Activated naive CD4-positive, alpha-beta T cell treated with anti-CD3 and anti-CD28 coated beads, Interleukin-2, amount 10 ng/mL, durations not matched to agents 7 days and 5 days (primary cell): ENCODE data around the gene SLC5A4.

Experiments used
- CTCF ChIA-PET: fragments of 350-600 bp; sonication (Branson Sonifier 250); formaldehyde crosslinking; loops from one replicate; lab custom pipeline; 2021; ENCODE audit warnings: antibody characterized with exemption; lab: Charles Lee
- DNase-seq: peaks from one replicate; pipeline ENCODE4 v3.0.0-alpha.2; 2020
- H3K27ac Mint-ChIP-seq: one replicate; pipeline ENCODE4 v1.8.0; 2021; ENCODE audit warnings: mild to moderate bottlenecking, moderate library complexity, mixed read lengths
- H3K27me3 Mint-ChIP-seq: one replicate; pipeline ENCODE4 v1.8.0; 2021; ENCODE audit warnings: mild to moderate bottlenecking, mixed read lengths
- H3K36me3 Mint-ChIP-seq: one replicate; pipeline ENCODE4 v1.8.0; 2021; ENCODE audit warnings: mixed read lengths
- H3K4me1 Mint-ChIP-seq: one replicate; pipeline ENCODE4 v1.8.0; 2021; ENCODE audit warnings: mixed read lengths
- H3K4me3 Mint-ChIP-seq: one replicate; pipeline ENCODE4 v1.8.0; 2021; ENCODE audit warnings: mild to moderate bottlenecking, moderate library complexity, mixed read lengths
- H3K9me3 Mint-ChIP-seq: one replicate; pipeline ENCODE4 v1.8.0; 2021; ENCODE audit warnings: mixed read lengths

SLC5A4 gene

DNA sequence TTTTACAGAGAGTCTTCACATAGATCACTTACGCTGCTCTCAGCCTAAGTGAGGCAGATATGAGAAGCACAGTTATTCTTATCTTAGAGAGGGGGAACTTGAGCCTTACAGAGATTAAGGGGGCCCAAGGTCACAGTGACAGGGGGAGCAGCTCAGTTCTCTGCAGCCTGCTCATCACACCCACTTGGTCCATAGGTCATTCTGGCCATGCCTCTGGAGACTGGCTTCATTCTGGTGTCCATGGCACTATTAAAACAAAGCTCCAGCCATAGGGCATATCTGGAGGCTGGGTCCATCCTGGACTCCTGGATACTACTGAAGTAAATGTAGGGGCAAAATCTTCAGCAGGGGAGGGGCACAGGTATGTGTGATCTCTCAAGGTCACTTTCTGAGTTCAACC, 5.9 kb downstream of the SLC5A4 start:
- Mint-ChIP-seq H3K27me3 (peaks cover 27% of the 10 kb centered on the region), H3K4me3 (no peak overlapping the region), H3K9me3 (no peaks in the 10 kb centered on the region)

DNA sequence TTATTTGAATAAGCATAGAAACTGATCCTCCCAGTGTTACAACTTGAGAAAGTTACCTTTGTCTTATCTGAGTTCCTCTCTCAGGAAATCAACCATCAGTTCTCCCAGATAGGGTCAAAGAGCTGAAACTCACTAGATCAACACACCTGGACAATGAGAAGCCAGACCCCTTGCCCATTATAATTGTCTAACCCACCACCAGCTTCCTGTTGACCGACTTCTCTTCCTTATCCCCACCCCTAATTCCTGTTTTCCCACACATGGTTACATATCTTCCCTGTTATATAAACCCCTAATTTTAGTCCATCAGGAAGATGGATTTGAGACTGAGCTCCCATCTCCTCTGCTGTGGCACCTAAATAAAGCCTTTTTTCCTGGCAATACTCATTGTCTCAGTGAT, 6.9 kb downstream of the SLC5A4 start:
- DNase-seq: no peak
- Mint-ChIP-seq H3K4me1 (no peaks in the 10 kb centered on the region), H3K27me3 (peaks cover 23% of the 10 kb centered on the region), H3K4me3 (no peak overlapping the region), H3K27ac (no peak overlapping the region), H3K36me3 (no peaks in the 10 kb centered on the region), H3K9me3 (no peaks in the 10 kb centered on the region)
- CTCF ChIA-PET: interaction anchor here (2.1 kb wide), 1 partner anchor 18 kb away, joined by 5 read pairs; no protein-coding TSS in a partner anchor

More for the DNA sequence above, 5.9 kb downstream of the SLC5A4 start:
- H3K27ac Mint-ChIP-seq: no peak overlapping the region
- no peaks in the 10 kb centered on the region for H3K4me1 Mint-ChIP-seq
- no peaks in the 10 kb centered on the region for H3K36me3 Mint-ChIP-seq
- CTCF ChIA-PET: interaction anchor here (2.1 kb wide), 1 partner anchor 17 kb away, joined by 5 read pairs; no protein-coding TSS in a partner anchor
- DNase-seq: no peak

DNA sequence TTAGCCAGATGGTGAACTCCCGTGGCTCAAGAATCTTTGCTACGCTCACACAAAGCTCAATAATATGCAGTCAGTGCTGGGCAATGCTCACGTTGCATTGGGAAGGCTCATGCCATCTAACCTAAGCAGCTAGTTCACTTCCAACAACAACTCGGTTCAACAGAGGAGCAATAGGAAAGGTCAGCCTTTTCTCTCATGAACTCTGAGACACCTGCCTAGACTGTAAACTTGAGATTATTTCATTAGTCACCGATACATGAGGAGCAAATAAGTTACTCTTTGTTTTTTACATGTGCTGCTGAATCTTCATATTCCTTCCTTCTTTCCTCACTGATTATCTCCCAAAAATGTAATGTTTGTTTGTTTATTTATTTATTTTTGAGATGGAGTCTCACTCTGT, 9.0 kb downstream of the SLC5A4 start:
- no peak overlapping the region for H3K4me3 Mint-ChIP-seq
- no peak overlapping the region for H3K27ac Mint-ChIP-seq
- DNase-seq: no peak
- no peaks in the 10 kb centered on the region for H3K4me1 Mint-ChIP-seq
- H3K27me3 Mint-ChIP-seq: peaks cover 23% of the 10 kb centered on the region
- no peaks in the 10 kb centered on the region for H3K9me3 Mint-ChIP-seq
- no peaks in the 10 kb centered on the region for H3K36me3 Mint-ChIP-seq
- CTCF ChIA-PET: no interaction called here

DNA sequence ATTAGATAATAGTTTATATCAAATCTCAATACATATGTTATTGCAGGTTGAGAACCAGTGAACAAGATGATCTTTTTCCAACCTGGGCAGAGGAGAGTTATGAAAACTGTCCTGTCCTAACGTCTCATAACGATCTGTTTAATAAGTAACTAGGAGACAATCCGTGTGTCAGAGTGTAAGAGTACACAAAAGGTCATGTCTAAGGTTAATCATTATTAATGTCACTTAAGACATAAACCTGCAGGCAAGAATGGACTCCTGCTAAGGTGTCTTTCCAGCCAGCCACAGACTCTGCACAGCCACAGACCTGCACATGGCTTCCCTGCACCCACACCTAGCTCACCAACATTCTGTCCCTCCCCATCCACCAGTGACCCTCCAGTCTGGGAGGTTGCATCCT, 10.1 kb downstream of the SLC5A4 start:
- Mint-ChIP-seq H3K27me3 (peaks cover 21% of the 10 kb centered on the region), H3K27ac (no peak overlapping the region), H3K4me1 (no peaks in the 10 kb centered on the region), H3K9me3 (no peaks in the 10 kb centered on the region), H3K4me3 (no peak overlapping the region), H3K36me3 (no peaks in the 10 kb centered on the region)
- no peak for DNase-seq
- CTCF ChIA-PET: interaction anchor here (0.6 kb wide), 1 partner anchor 21 kb away, joined by 3 read pairs; no protein-coding TSS in a partner anchor

DNA sequence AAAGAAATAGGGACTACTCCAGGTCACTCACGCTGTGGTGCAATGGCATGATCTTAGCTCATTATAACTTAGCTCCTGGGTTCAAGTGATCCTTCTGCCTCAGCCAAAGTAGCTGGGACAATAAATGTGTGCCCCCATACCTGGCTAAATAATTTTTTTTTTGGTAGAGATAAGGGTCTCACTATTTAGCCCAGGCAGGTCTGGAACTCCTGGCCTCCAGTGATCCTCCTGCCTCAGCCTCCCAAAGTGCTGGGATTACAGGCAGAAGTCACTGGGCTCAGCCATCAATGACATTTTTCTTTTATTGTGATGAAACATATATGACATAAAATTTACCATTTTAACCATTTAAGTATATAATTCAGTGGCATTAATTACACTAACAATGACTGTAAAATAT, 10.6 kb downstream of the SLC5A4 start:
- DNase-seq: no peak
- H3K4me3 Mint-ChIP-seq: no peak overlapping the region
- H3K27me3 Mint-ChIP-seq: peaks cover 18% of the 10 kb centered on the region
- H3K27ac Mint-ChIP-seq: no peak overlapping the region
- no peaks in the 10 kb centered on the region for H3K36me3 Mint-ChIP-seq
- no peaks in the 10 kb centered on the region for H3K4me1 Mint-ChIP-seq
- CTCF ChIA-PET: interaction anchor here (0.6 kb wide), 1 partner anchor 21 kb away, joined by 3 read pairs; no protein-coding TSS in a partner anchor
- H3K9me3 Mint-ChIP-seq: no peaks in the 10 kb centered on the region

DNA sequence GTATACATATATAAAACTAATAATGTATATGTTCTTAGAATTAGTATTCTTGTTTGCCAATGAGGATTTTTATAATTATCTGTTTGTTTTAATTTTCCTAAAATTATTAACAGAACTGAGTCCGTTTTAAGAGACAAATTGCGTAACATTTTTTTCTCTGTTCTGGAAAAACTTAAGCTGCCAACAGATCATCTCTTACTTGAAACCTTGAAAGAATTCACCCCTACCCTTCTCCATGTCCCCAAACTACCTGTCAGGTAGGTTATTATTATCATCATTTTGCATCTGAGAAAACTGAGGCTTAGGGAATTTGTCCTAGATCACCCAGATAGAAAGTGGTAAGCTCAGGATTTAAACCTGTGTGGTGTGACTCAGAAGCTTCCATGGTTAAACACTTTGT, 14.7 kb downstream of the SLC5A4 start:
- H3K9me3 Mint-ChIP-seq: no peaks in the 10 kb centered on the region
- H3K36me3 Mint-ChIP-seq: no peaks in the 10 kb centered on the region
- peaks cover 5% of the 10 kb centered on the region for H3K27me3 Mint-ChIP-seq
- CTCF ChIA-PET: no interaction called here
- DNase-seq: no peak
- H3K27ac Mint-ChIP-seq: no peak overlapping the region
- no peaks in the 10 kb centered on the region for H3K4me1 Mint-ChIP-seq
- H3K4me3 Mint-ChIP-seq: no peak overlapping the region

DNA sequence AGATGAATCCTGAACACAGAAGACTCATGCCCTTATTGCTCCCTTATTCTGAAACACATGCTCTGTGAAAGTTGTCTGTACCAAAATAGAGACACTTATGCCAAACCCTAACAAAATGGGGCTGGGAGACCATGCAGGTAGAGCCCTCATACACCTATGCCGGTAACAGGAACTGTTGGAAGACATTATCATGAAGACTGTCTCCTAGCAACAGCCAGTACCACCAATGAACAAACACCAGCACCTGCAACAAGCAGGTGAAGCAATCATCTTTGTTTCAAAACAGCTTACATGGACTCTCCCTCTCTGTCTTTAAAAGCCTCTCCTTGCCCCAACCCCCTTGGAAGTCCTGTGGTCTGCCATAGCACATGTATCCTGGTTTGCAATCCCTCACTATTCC, 17.2 kb downstream of the SLC5A4 start:
- CTCF ChIA-PET: no interaction called here
- no peak overlapping the region for H3K27ac Mint-ChIP-seq
- H3K36me3 Mint-ChIP-seq: no peaks in the 10 kb centered on the region
- no peaks in the 10 kb centered on the region for H3K9me3 Mint-ChIP-seq
- no peaks in the 10 kb centered on the region for H3K4me1 Mint-ChIP-seq
- no peak overlapping the region for H3K4me3 Mint-ChIP-seq
- peaks cover 5% of the 10 kb centered on the region for H3K27me3 Mint-ChIP-seq
- no peak for DNase-seq

DNA sequence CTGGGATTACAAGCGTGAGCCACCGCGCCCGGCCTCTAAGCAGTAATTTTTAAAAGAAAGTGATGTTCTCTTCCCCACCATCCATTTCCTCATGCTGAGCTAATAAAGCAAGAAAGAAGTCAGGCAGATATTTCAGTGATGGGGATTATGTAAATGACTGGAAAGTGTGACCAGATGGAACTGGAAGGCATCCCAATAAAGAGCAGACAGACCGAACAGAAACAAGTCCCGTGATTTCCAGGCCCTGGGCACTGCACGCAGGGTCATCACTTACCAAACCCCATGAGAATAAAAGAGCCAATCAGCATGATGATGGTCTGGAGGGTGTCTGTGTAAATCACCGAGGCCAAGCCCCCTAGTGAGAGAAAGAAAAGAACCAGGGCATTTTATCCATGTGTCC, 18.2 kb downstream of the SLC5A4 start:
- H3K27ac Mint-ChIP-seq: no peak overlapping the region

DNA sequence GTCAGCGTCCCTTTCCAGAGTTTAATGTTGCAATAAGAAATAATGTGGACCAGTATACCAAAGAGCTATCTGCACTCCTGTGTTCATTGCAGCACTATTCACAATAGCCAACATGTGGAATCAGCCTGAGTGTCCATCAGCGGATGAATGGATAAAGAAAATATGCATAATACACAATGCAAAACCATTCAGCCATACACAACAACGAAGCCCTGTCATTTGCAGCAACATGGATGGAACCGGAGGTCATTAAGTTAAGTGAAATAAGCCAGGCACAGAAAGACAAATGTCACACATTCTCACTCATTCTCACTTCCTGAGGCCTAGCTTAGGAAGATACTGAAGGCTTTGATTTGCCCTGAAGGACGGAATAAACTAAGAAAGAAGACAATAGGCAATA, 22.1 kb downstream of the SLC5A4 start:
- CTCF ChIA-PET: interaction anchor here (1.7 kb wide), 1 partner anchor 22 kb away, joined by 3 read pairs; no protein-coding TSS in a partner anchor
- Mint-ChIP-seq H3K9me3 (no peaks in the 10 kb centered on the region), H3K4me3 (no peak overlapping the region), H3K27me3 (peaks cover 13% of the 10 kb centered on the region), H3K27ac (no peak overlapping the region), H3K4me1 (no peaks in the 10 kb centered on the region), H3K36me3 (no peaks in the 10 kb centered on the region)
- DNase-seq: no peak

More for the DNA sequence above, 18.2 kb downstream of the SLC5A4 start:
- DNase-seq: no peak
- CTCF ChIA-PET: no interaction called here
- Mint-ChIP-seq H3K36me3 (no peaks in the 10 kb centered on the region), H3K4me3 (no peak overlapping the region), H3K27me3 (peaks cover 5% of the 10 kb centered on the region), H3K9me3 (no peaks in the 10 kb centered on the region), H3K4me1 (no peaks in the 10 kb centered on the region)

DNA sequence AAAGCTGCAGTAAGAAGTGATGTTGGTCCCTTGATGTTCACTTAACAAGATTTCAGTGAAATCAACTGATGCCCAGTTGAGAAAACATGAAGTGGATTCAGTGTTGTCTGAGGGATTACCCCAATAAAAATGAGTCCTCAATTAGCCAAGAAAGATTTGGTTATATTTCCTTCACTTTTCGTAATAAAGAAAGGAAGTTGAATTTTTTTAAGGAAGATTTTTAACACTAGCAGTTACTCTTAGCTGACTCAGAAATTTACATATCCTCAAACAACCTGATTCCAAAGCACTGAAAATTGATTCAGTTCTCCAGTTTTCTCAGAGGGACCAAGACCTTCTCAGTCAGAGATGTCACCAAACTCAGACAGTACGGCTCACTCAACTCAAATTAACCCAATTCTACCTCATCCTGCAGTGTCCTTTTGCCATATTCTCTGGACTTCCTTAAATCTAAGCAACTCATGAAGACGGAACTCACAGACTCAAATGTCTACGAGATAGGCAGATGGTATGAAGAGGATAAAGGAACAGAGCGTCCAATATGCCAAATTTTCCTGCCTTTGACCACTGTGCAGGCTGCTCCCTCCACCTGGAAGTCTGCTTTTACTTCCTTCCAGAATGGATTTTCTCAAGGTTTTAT, 22.8 kb downstream of the SLC5A4 start:
- CTCF ChIA-PET: no interaction called here
- Mint-ChIP-seq H3K4me1 (no peaks in the 10 kb centered on the region), H3K27ac (no peak overlapping the region), H3K36me3 (no peaks in the 10 kb centered on the region), H3K27me3 (peaks cover 12% of the 10 kb centered on the region), H3K4me3 (no peak overlapping the region), H3K9me3 (no peaks in the 10 kb centered on the region)
- no peak for DNase-seq

DNA sequence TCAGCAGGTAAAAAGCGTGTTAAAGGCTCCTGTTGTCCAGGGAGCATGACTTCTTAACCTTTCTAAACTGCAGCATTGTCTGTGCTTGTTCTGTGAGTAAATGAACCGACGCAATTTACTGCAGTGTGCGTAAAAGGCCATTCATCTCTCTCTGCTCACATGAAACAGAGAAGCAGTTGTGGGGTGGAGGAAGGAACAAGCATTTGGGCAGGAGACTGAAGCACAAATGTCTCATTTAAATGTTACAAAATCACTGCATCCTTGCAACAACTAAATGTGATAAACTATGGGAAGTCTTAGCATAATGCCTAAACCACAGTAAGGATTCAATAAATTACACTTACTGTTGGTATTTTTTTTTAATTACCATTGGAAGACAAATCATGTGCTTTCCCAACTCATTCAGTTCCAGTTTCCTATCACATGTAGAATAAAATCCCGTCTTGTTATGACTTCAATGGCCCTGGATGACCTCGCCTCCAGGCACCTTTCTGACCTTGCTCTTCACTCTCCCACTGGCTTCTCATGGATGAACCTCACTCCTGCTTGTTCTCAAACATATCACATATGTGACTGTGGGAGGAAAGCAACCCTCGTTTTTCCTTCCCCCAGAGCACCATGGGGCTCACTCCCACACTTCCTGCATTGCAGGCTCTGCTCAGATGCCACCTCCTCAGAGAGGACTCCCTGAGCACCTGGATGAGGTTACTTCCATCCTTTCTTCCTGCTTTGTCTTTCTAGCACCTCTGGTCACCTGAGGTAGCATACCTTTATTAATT, 28.6 kb downstream of the SLC5A4 start:
- CTCF ChIA-PET: no interaction called here
- no peaks in the 10 kb centered on the region for H3K36me3 Mint-ChIP-seq
- H3K4me1 Mint-ChIP-seq: no peaks in the 10 kb centered on the region
- H3K27me3 Mint-ChIP-seq: peaks cover 13% of the 10 kb centered on the region
- H3K27ac Mint-ChIP-seq: no peak overlapping the region
- no peak for DNase-seq
- no peaks in the 10 kb centered on the region for H3K9me3 Mint-ChIP-seq
- H3K4me3 Mint-ChIP-seq: no peak overlapping the region

DNA sequence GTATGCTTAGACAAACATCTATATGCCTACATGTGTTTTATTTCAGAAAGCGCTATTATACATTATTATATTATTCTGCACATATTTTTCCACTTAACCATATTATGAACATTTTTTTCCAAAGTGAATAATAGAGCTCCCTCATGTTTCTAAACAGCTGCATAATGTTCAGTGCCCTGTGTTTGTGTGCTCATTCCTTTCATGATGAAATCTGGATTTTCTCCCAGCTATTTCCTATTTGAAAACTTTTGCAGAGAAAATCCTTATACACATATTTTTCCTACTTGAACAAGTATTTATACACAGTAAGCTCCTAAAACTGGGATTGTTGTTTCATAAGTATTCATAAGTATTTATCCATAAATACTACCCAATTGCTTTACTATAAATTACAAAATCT, 32.2 kb downstream of the SLC5A4 start:
- H3K9me3 Mint-ChIP-seq: no peaks in the 10 kb centered on the region
- no peak overlapping the region for H3K27ac Mint-ChIP-seq
- no peak overlapping the region for H3K4me3 Mint-ChIP-seq
- peaks cover 9% of the 10 kb centered on the region for H3K27me3 Mint-ChIP-seq
- no peaks in the 10 kb centered on the region for H3K4me1 Mint-ChIP-seq
- DNase-seq: no peak
- H3K36me3 Mint-ChIP-seq: no peaks in the 10 kb centered on the region
- CTCF ChIA-PET: interaction anchor here (1.1 to 1.3 kb wide), 2 partner anchors 12 to 15 kb away, joined by 4 read pairs; no protein-coding TSS in a partner anchor

DNA sequence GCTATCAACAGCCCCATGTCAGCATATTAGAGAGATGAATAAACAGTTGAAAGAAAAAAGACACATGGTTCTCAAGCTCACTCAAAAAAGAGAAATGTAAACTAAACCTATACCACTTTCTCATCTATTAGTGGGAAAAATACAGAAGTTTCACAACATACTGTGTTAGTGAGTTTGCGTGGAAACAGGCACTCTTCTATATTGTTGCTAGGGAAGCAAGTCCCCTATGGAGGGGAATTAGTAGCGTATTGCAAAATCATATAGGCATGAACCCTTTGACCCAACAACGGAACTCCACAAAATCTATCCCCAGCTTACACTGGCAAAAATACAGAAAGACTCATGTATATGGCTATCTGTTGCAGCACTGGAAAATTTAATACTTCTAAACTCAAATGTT, 36.1 kb downstream of the SLC5A4 start:
- no peak for DNase-seq
- CTCF ChIA-PET: no interaction called here

DNA sequence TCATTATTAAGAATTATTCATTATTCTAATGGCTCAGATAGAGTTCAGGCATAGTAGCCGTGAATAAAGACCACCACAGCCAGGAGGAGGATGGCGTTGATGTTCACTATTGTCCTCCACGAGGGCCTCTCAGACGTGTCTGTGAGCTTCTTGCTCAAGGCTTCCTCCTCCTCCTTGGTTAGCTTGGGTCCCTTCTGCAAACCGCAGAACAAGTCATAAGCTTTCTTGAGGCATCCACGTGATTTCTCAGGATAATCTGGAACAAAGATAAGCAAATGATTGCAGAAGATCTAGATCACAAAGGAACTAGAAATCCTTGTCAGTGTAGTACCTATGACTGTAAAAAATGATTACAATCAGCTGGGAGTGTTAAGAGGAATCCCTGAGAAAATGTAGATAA, 36.7 kb downstream of the SLC5A4 start:
- Mint-ChIP-seq H3K9me3 (no peaks in the 10 kb centered on the region), H3K27ac (no peak overlapping the region), H3K36me3 (no peaks in the 10 kb centered on the region), H3K27me3 (peaks cover 15% of the 10 kb centered on the region), H3K4me3 (no peak overlapping the region), H3K4me1 (no peaks in the 10 kb centered on the region)
- DNase-seq: no peak
- CTCF ChIA-PET: no interaction called here

More for the DNA sequence above, 36.1 kb downstream of the SLC5A4 start:
- H3K4me3 Mint-ChIP-seq: no peak overlapping the region
- peaks cover 15% of the 10 kb centered on the region for H3K27me3 Mint-ChIP-seq
- H3K9me3 Mint-ChIP-seq: no peaks in the 10 kb centered on the region
- H3K4me1 Mint-ChIP-seq: no peaks in the 10 kb centered on the region
- no peak overlapping the region for H3K27ac Mint-ChIP-seq
- no peaks in the 10 kb centered on the region for H3K36me3 Mint-ChIP-seq

DNA sequence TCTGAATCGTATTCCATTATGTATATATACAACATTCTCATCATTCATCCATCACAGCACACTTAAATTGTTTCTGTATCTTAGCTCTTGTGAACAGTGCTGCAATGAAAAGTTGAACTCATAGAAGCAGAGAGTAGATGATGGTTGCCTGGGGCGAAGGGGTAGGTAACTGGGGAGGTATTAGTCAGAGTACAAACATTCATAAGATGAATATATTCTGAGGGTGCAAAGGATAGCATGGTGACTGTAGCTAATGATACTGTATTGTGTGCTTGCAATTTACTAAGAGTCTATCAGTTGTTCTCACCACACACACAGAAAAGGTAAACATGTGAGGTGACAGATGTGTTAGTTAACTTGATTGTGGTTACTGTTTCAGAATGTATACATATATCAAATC, 37.7 kb downstream of the SLC5A4 start:
- CTCF ChIA-PET: no interaction called here
- H3K27ac Mint-ChIP-seq: no peak overlapping the region
- no peaks in the 10 kb centered on the region for H3K4me1 Mint-ChIP-seq
- H3K27me3 Mint-ChIP-seq: peaks cover 16% of the 10 kb centered on the region
- H3K36me3 Mint-ChIP-seq: no peaks in the 10 kb centered on the region
- H3K4me3 Mint-ChIP-seq: no peak overlapping the region
- H3K9me3 Mint-ChIP-seq: no peaks in the 10 kb centered on the region
- DNase-seq: no peak
